GM12892 (cell line): Measurements from ENCODE around the gene RTP3.
"Not testable (repeated sequence)": the region's sequence is repeated elsewhere in the genome, so short reads cannot be mapped to it uniquely, and the experiment has no call there.

Experiments used
- POLR2A ChIP-seq: IDR thresholded peaks from 2 replicates; pipeline ENCODE4 v1.6.1; 2011; ENCODE audit warnings: low read depth, low read length, control low read depth
- POLR2AphosphoS5 ChIP-seq: IDR thresholded peaks from 2 replicates; pipeline ENCODE4 v1.6.1; 2011; ENCODE audit warnings: low read depth, low read length, control low read depth

GRCh38 chr3:46522201-46522600 lies 24.4 kb downstream of the RTP3 start:
- TF ChIP-seq POLR2AphosphoS5, POLR2A: not testable (repeated sequence)
